Peyer's patch (tissue), 4 donors: ENCODE measurements around the gene ARPC5L. TPM values are rescaled to one million over a fixed set of nuclear protein-coding genes. Genes with fewer than 3 reads are reported as not detected.

Source experiments
- DNase-seq, 3 donors: peaks; one replicate each; pipeline ENCODE4 v3.0.0-alpha.2; 2017 to 2019
- H3K27ac ChIP-seq, 4 donors: fragments of 200-600 bp; sonication (generic); one replicate each; pipeline ENCODE4 v1.5.1; 2016 to 2019
- H3K27me3 ChIP-seq, 2 donors: fragments of 200-600 bp; sonication (generic); one replicate each; pipeline ENCODE4 v1.5.1; 2019
- H3K36me3 ChIP-seq, 3 donors: fragments of 200-600 bp; sonication (generic); one replicate each; pipeline ENCODE4 v1.5.1; 2016 to 2019
- H3K4me1 ChIP-seq, 4 donors: fragments of 200-600 bp; sonication (generic); one replicate each; pipeline ENCODE4 v1.5.1; 2016 to 2019
- H3K4me3 ChIP-seq, 4 donors: fragments of 200-600 bp; sonication (generic); 1 replicate in 3 of 4; 2 replicates in 1 of 4; pipeline ENCODE4 v1.5.1; 2016 to 2019; ENCODE audit warnings: mild to moderate bottlenecking in 1 of 4
- H3K9me3 ChIP-seq, 4 donors: fragments of 200-600 bp; sonication (generic); one replicate each; pipeline ENCODE4 v1.5.1; 2016 to 2019; ENCODE audit warnings: mild to moderate bottlenecking in 1 of 4
- POLR2A ChIP-seq, 2 donors: fragments of 450-650 bp; IDR thresholded peaks; one replicate each; pipeline ENCODE4 v1.5.1; 2017; ENCODE audit warnings: antibody characterized with exemption in 2 of 2, mild to moderate bottlenecking in 2 of 2, moderate library complexity in 2 of 2
- total RNA-seq, 4 donors: library from RNA; depleted of rRNA; stranded (reverse); fragments of >200 nt; gene quantifications; one replicate each; pipeline ENCODE4 v1.1.0, GENCODE V29; 2016
- TF ChIP-seq, protein P1 (sequence below), 6 experiments: fragments of 450-650 bp in 4 of 6; fragments of 200-600 bp in 2 of 6; sonication (generic) in 1 of 6; IDR thresholded peaks; one replicate each; pipeline ENCODE4 v1.5.1; 2017 to 2019; ENCODE audit warnings: antibody characterized with exemption in 6 of 6, mild to moderate bottlenecking in 3 of 6, moderate library complexity in 1 of 6

ARPC5L gene
- total RNA-seq, 4 donors from 2014 or later = 15.7 to 23.5 (median 18.0) TPM

DNA sequence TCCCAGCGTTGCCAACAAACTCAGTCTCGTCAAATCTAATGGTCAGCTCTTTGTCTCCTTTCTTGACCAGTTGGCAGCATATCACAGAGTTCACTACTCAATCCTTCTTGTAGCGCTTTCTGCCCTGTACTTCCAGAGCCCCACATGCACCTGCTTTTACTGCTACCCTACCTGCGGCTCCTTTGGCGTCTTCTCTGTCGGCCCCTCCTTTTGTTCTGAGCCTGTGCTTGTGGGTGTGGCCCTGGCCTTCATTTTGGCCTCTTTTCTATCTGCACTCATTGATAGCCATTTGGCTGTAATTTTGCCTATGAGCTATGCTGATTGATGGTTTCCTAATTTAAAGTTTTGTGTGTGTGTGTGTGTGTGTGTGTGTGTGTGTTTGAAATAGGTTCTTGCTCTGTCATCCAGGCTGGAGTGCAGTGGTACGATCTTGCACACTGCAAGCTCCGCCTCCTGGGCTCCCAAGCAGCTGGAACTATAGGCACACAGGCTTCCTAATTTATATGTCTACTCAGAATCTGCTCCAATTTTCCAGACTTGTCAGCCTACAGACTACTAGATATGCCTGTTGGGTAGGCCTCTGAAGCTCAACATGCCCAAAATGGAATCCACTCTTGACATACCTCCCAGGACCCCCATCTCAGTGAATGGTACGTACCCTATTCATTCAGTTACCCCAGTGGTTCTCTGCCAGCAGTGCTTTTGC lies 32.3 kb downstream of the ARPC5L start:
- DNase-seq = no peak

DNA sequence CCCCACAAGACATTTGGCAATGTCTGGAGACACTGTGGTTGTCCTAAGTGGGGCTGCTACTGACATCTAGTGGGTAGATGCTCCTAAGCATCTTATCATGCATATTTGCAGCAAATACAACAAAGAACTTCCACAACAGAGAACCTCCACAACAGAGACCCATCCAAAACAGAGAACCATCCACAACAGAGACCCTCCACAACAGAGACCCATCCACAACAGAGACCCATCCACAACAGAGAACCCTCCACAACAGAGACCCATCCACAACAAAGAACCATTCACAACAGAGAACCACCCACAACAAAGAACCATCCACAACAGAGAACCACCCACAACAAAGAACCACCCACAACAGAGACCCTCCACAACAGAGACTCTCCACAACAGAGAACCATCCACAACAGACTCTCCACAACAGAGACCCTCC lies 32.8 kb downstream of the ARPC5L start:
- no peak for DNase-seq
- peaks cover 0 to 77% (median 0%) of the 10 kb centered on the region in 3 donors for H3K36me3 ChIP-seq
- H3K9me3 ChIP-seq = no peaks in the 10 kb centered on the region
- no peak overlapping the region for H3K4me3 ChIP-seq
- H3K27ac ChIP-seq = no peak overlapping the region
- TF ChIP-seq POLR2A (IDR thresholded peaks at IDR 0.05) = no peak
- TF ChIP-seq, protein P1, sequence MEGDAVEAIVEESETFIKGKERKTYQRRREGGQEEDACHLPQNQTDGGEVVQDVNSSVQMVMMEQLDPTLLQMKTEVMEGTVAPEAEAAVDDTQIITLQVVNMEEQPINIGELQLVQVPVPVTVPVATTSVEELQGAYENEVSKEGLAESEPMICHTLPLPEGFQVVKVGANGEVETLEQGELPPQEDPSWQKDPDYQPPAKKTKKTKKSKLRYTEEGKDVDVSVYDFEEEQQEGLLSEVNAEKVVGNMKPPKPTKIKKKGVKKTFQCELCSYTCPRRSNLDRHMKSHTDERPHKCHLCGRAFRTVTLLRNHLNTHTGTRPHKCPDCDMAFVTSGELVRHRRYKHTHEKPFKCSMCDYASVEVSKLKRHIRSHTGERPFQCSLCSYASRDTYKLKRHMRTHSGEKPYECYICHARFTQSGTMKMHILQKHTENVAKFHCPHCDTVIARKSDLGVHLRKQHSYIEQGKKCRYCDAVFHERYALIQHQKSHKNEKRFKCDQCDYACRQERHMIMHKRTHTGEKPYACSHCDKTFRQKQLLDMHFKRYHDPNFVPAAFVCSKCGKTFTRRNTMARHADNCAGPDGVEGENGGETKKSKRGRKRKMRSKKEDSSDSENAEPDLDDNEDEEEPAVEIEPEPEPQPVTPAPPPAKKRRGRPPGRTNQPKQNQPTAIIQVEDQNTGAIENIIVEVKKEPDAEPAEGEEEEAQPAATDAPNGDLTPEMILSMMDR (IDR thresholded peaks at IDR 0.05) = peak in 4 of 6 experiments; percentile 35 to 40 (median 38)
- no peaks in the 10 kb centered on the region for H3K27me3 ChIP-seq
- H3K4me1 ChIP-seq = no peaks in the 10 kb centered on the region

More for the DNA sequence above, 32.3 kb downstream of the ARPC5L start:
- peaks cover 0 to 77% (median 0%) of the 10 kb centered on the region in 3 donors for H3K36me3 ChIP-seq
- H3K27ac ChIP-seq = no peak overlapping the region
- H3K4me3 ChIP-seq = no peak overlapping the region
- H3K27me3 ChIP-seq = no peaks in the 10 kb centered on the region
- no peaks in the 10 kb centered on the region for H3K4me1 ChIP-seq
- H3K9me3 ChIP-seq = no peaks in the 10 kb centered on the region
- TF ChIP-seq, protein P1 (IDR thresholded peaks at IDR 0.05) = no peak
- TF ChIP-seq POLR2A (IDR thresholded peaks at IDR 0.05) = no peak

DNA sequence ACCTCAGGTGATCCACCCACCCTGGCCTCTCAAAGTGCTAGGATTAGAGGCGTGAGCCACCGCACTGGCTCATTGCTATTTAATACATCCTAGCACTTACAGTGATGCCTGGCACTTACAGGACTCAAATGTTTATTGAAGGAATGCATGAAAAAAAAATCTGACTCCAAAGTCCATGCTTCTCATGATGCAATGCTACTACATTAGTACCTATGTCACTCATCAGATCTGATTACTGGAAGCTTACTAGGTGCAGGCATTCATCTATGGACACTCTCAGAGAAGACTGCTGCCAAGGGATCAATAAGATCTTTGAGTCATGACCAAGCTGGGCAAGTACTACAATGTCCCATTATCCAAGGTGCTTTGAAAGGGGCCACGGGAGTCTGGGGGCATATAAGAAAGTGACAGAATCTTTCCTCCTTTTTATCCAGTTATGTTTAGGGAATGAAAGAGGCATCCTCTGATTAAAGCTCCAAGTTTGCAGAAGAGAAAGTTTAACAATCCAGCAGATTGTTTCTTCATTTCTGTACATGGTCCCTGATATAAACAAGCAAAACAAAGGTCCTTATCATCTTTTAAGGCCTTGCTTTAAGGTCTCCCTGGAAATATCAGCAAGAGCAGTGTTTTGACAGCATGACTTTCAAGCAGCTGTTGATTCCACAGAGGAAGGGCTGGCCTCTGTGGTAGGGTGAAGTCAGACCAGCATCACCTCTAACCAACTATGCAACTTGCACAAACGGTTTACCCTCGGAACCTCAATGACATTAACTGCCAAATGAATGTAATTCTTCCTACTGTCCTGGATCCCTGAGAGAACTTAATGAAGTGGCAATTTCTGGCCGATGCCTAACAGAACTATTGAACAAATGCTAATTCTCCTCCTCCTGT lies 35.9 kb downstream of the ARPC5L start:
- Histone ChIP-seq H3K9me3 (no peaks in the 10 kb centered on the region), H3K36me3 (peaks cover 0 to 76% (median 0%) of the 10 kb centered on the region in 3 donors), H3K4me3 (no peak overlapping the region), H3K4me1 (no peaks in the 10 kb centered on the region), H3K27ac (peak overlapping the region in 1 of 4 donors; percentile 29), H3K27me3 (no peaks in the 10 kb centered on the region)
- TF ChIP-seq, protein P1 (IDR thresholded peaks at IDR 0.05) = no peak
- TF ChIP-seq POLR2A (IDR thresholded peaks at IDR 0.05) = no peak
- DNase-seq = no peak

DNA sequence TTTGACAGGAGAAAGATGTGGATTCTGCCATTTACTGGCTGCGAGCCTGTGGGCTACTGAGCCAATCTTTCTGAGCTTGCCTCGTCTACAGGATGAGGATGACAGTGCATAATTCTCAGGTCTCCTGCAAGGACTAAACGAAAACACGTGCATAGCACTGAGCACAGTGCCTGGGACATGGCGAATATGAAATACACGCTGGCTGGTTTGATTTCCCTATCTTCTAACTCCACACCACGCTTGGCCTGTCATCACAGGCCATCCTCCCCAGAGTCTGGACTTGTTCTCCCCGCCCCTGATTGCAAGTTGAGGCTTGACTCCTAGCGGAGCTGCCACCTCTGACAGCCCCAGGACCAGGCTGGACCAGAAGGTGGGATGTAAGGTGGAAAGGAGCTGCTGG lies 37.9 kb downstream of the ARPC5L start:
- no peak overlapping the region for H3K27ac ChIP-seq
- no peak for TF ChIP-seq POLR2A (IDR thresholded peaks at IDR 0.05)
- TF ChIP-seq, protein P1 (IDR thresholded peaks at IDR 0.05) = no peak
- no peak overlapping the region for H3K4me3 ChIP-seq
- H3K4me1 ChIP-seq = no peaks in the 10 kb centered on the region
- peak in 1 of 3 donors; percentile 34 for DNase-seq
- H3K36me3 ChIP-seq = peaks cover 0 to 69% (median 0%) of the 10 kb centered on the region in 3 donors
- no peaks in the 10 kb centered on the region for H3K9me3 ChIP-seq
- no peaks in the 10 kb centered on the region for H3K27me3 ChIP-seq

DNA sequence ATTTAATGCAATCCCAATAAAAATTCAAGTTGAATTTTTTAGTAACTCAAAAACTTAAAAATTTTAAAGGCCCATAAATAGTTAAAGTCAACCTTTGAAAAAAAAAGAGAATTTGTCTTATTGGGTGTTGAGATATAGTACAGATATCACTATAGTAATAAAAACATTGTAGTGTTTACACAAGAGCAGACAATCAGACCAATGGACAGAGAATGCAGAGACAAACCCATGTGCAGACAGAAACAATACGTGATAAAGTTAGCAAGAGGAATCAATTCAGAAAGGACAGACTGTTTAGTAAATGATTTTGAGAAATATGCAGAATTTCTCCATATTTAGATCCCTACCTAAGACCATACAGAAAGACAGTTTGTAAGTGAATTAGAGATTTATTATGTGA lies 45.0 kb downstream of the ARPC5L start:
- no peak for DNase-seq
- Histone ChIP-seq H3K36me3 (peaks cover 0 to 58% (median 0%) of the 10 kb centered on the region in 3 donors), H3K4me3 (no peak overlapping the region), H3K27ac (no peak overlapping the region), H3K9me3 (no peaks in the 10 kb centered on the region), H3K27me3 (no peaks in the 10 kb centered on the region), H3K4me1 (peaks cover 0 to 8% (median 0%) of the 10 kb centered on the region in 4 donors)
- TF ChIP-seq, protein P1 (IDR thresholded peaks at IDR 0.05) = no peak
- TF ChIP-seq POLR2A (IDR thresholded peaks at IDR 0.05) = no peak
